Breast epithelium (tissue), 4 donors: ENCODE results near the gene MT1X. TPM values are rescaled to one million over a fixed set of nuclear protein-coding genes. Genes with fewer than 3 reads are reported as not detected.

Source experiments
- DNase-seq, 2 donors: peaks; one replicate each; pipeline ENCODE4 v3.0.0-alpha.2; 2019; ENCODE audit warnings: low spot score in 2 of 2
- H3K27ac ChIP-seq, 2 donors: fragments of 200-600 bp; sonication (generic) in 1 of 2; one replicate each; pipeline ENCODE4 v1.5.1; 2016 to 2019; ENCODE audit warnings: mild to moderate bottlenecking in 1 of 2
- H3K27me3 ChIP-seq, 2 donors: fragments of 200-600 bp; sonication (generic) in 1 of 2; one replicate each; pipeline versions ENCODE4 v1.5.1 to v1.6.0; 2017 to 2019; ENCODE audit warnings: control low read depth in 1 of 2, mild to moderate bottlenecking in 1 of 2
- H3K36me3 ChIP-seq: fragments of 200-600 bp; one replicate; pipeline ENCODE4 v1.5.1; 2019
- H3K4me1 ChIP-seq, 2 donors: fragments of 200-600 bp; sonication (generic); one replicate each; pipeline ENCODE4 v1.5.1; 2016 to 2019; ENCODE audit warnings: control low read depth in 1 of 2
- H3K4me3 ChIP-seq, 3 donors: fragments of 200-600 bp; sonication (generic); 1 replicate in 2 of 3; 2 replicates in 1 of 3; pipeline ENCODE4 v1.5.1; 2016 to 2019; ENCODE audit warnings: mild to moderate bottlenecking in 3 of 3, moderate library complexity in 2 of 3
- H3K9me3 ChIP-seq, 2 donors: fragments of 200-600 bp; sonication (generic) in 1 of 2; one replicate each; pipeline ENCODE4 v1.5.1; 2016 to 2019; ENCODE audit warnings: control low read depth in 1 of 2
- POLR2A ChIP-seq: fragments of 450-650 bp; IDR thresholded peaks from one replicate; pipeline ENCODE4 v1.6.1; 2016; ENCODE audit warnings: antibody characterized with exemption, mild to moderate bottlenecking, moderate library complexity
- POLR2AphosphoS5 ChIP-seq, 3 donors: sonication (generic); formaldehyde crosslinking; IDR thresholded peaks; one replicate each; pipeline ENCODE4 v1.6.1; 2017; ENCODE audit warnings: antibody characterized with exemption in 3 of 3
- intact Hi-C: fragments of 100-400 bp; cut with DNase I; formaldehyde crosslinking; loops from one replicate; pipeline ENCODE4 v1.15.1; 2023; ENCODE audit warnings: low total_unique reads
- total RNA-seq, 3 donors: library from RNA; depleted of rRNA; stranded (reverse); fragments of >200 nt; gene quantifications; one replicate each; pipeline ENCODE4 v1.1.0, GENCODE V29; 2016
- TF ChIP-seq, protein P1 (sequence below), 3 donors: fragments of 450-650 bp; IDR thresholded peaks; one replicate each; pipeline ENCODE4 v1.5.1; 2016 to 2017; ENCODE audit warnings: antibody characterized with exemption in 3 of 3, mild to moderate bottlenecking in 3 of 3, moderate library complexity in 3 of 3

Gene MT1X
- total RNA-seq, 3 donors from 2014 or later: 2,679 to 5,417 (median 3,885) TPM

DNA sequence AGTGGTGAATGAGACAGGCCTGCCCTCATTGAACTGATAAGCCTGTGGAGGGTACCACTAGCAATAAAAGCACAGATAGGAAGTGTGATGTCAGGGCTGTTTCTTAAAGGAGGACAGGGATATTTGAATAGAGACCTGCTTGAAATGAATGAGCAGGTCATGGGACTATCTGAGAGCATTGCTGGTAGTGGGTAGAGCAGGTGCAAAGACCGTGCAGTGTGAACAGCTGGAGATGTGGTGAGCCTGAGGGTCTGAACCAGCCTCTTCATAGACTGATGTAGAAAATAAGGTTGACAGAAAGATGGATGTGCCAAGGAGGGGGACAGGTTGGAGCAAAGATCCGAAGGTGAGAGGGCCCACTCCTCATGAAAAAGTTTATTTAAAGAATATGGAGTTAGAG, 50.1 kb downstream of the MT1X start:
- no peaks in the 10 kb centered on the region for H3K27me3 ChIP-seq
- no peak for DNase-seq
- no peak overlapping the region for H3K27ac ChIP-seq
- TF ChIP-seq POLR2AphosphoS5 (IDR thresholded peaks at IDR 0.05): no peak
- TF ChIP-seq, protein P1, sequence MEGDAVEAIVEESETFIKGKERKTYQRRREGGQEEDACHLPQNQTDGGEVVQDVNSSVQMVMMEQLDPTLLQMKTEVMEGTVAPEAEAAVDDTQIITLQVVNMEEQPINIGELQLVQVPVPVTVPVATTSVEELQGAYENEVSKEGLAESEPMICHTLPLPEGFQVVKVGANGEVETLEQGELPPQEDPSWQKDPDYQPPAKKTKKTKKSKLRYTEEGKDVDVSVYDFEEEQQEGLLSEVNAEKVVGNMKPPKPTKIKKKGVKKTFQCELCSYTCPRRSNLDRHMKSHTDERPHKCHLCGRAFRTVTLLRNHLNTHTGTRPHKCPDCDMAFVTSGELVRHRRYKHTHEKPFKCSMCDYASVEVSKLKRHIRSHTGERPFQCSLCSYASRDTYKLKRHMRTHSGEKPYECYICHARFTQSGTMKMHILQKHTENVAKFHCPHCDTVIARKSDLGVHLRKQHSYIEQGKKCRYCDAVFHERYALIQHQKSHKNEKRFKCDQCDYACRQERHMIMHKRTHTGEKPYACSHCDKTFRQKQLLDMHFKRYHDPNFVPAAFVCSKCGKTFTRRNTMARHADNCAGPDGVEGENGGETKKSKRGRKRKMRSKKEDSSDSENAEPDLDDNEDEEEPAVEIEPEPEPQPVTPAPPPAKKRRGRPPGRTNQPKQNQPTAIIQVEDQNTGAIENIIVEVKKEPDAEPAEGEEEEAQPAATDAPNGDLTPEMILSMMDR (IDR thresholded peaks at IDR 0.05): no peak
- no peak for TF ChIP-seq POLR2A
- no peaks in the 10 kb centered on the region for H3K9me3 ChIP-seq
- peaks cover 0 to 14% of the 10 kb centered on the region in 2 donors for H3K4me1 ChIP-seq
- H3K4me3 ChIP-seq: no peak overlapping the region
- intact Hi-C loops: no loop called here
- no peaks in the 10 kb centered on the region for H3K36me3 ChIP-seq

- H3K27ac ChIP-seq: no peak overlapping the region
- no peaks in the 10 kb centered on the region for H3K36me3 ChIP-seq
- H3K4me1 ChIP-seq: peaks cover 0 to 14% of the 10 kb centered on the region in 2 donors
- no peaks in the 10 kb centered on the region for H3K9me3 ChIP-seq
- intact Hi-C loops: no loop called here
- H3K27me3 ChIP-seq: no peaks in the 10 kb centered on the region
- no peak for DNase-seq
- H3K4me3 ChIP-seq: no peak overlapping the region
- TF ChIP-seq POLR2AphosphoS5 (IDR thresholded peaks at IDR 0.05): no peak
- TF ChIP-seq, protein P1 (IDR thresholded peaks at IDR 0.05): no peak
- TF ChIP-seq POLR2A: no peak
Measured at GRCh38 chr16:56732832-56733231, 50.6 kb downstream of the MT1X start.

Other genes with a start within 250 kb of the MT1X start
- gene NUDT21, start 231.1 kb upstream of the MT1X start, total RNA-seq: 10 to 100 TPM; 53.9 to 65.3 (median 54.1) TPM
- gene OGFOD1, start 230.9 kb upstream of the MT1X start, total RNA-seq: 10 to 100 TPM; 21.4 to 36.3 (median 25.2) TPM
- gene BBS2, start 162.4 kb upstream of the MT1X start, total RNA-seq: 10 to 100 TPM; 42.6 to 80.5 (median 56.2) TPM
- not detected for gene MT4, start 117.4 kb upstream of the MT1X start, total RNA-seq
- not detected for gene MT3, start 92.9 kb upstream of the MT1X start, total RNA-seq
- gene MT2A, start 73.9 kb upstream of the MT1X start, total RNA-seq: 100 to 1,000 TPM; 352 to 543 (median 428) TPM
- 100 to 1,000 TPM; 284 to 698 (median 513) TPM for gene MT1E, start 56.7 kb upstream of the MT1X start, total RNA-seq
- gene MT1M, start 49.8 kb upstream of the MT1X start, total RNA-seq: 100 to 1,000 TPM in 1 of 3 donors, 10 to 100 TPM in 2; 42.9 to 120 (median 46.0) TPM
- 100 to 1,000 TPM in 2 of 3 donors, 10 to 100 TPM in 1; 97.8 to 672 (median 130) TPM for gene MT1A, start 43.8 kb upstream of the MT1X start, total RNA-seq
- not detected for gene MT1B, start 30.6 kb upstream of the MT1X start, total RNA-seq
- 10 to 100 TPM in 2 of 3 donors, 1 to 10 TPM in 1; 9.1 to 34.0 (median 12.1) TPM for gene MT1F, start 24.5 kb upstream of the MT1X start, total RNA-seq
- 100 to 1,000 TPM in 1 of 3 donors, 10 to 100 TPM in 2; 20.0 to 224 (median 48.3) TPM for gene MT1G, start 14.4 kb upstream of the MT1X start, total RNA-seq
- not detected for gene MT1H, start 12.7 kb upstream of the MT1X start, total RNA-seq
- gene NUP93, start 47.7 kb downstream of the MT1X start, total RNA-seq: 10 to 100 TPM; 29.4 to 48.8 (median 32.6) TPM
- not detected for gene SLC12A3, start 182.7 kb downstream of the MT1X start, total RNA-seq
- 100 to 1,000 TPM; 123 to 162 (median 149) TPM for gene HERPUD1, start 249.7 kb downstream of the MT1X start, total RNA-seq